Measurements from ENCODE around the gene ITGAD. TPM values are rescaled to one million over a fixed set of nuclear protein-coding genes. Genes with fewer than 3 reads are reported as not detected.
"Not testable (repeated sequence)": the region's sequence is repeated elsewhere in the genome, so short reads cannot be mapped to it uniquely, and the experiment has no call there.

The ITGAD gene
- total RNA-seq, 1 donor = not detected

DNA sequence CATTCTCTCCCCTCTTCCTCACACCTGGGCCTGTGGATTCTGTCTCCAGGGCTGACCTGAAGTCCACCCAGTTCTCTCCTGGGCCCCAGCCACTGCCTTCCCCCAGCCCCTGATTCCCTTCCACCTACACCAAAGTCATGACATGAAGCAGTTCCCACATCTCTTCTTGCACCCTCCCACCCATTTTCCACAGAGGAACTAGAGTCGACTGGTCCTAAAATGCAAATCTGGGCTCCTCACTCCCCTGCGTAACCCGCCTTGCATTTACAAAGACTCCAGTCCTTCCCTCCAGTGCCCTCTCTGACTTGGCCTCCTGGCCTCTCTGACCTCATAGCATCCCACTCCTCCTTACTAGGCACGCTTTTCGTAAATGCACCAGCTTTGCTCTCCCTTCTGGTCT is 20.2 kb downstream of the ITGAD start:
- no peak for DNase-seq (ENCODE audit: insufficient read length, low spot score, missing footprints)
- H3K4me2 ChIP-seq (ENCODE audit: insufficient read depth, low read length) = no peak overlapping the region
- no peaks in the 10 kb centered on the region for H4K20me1 ChIP-seq (ENCODE audit: insufficient read depth, low read length)
- H3K4me1 ChIP-seq (ENCODE audit: insufficient read depth, low read length) = no peaks in the 10 kb centered on the region
- no peaks in the 10 kb centered on the region for H3K36me3 ChIP-seq (ENCODE audit: insufficient read depth, low read length)
- H3K79me2 ChIP-seq (ENCODE audit: insufficient read depth, low read length) = no peaks in the 10 kb centered on the region
- TF ChIP-seq, protein P1, sequence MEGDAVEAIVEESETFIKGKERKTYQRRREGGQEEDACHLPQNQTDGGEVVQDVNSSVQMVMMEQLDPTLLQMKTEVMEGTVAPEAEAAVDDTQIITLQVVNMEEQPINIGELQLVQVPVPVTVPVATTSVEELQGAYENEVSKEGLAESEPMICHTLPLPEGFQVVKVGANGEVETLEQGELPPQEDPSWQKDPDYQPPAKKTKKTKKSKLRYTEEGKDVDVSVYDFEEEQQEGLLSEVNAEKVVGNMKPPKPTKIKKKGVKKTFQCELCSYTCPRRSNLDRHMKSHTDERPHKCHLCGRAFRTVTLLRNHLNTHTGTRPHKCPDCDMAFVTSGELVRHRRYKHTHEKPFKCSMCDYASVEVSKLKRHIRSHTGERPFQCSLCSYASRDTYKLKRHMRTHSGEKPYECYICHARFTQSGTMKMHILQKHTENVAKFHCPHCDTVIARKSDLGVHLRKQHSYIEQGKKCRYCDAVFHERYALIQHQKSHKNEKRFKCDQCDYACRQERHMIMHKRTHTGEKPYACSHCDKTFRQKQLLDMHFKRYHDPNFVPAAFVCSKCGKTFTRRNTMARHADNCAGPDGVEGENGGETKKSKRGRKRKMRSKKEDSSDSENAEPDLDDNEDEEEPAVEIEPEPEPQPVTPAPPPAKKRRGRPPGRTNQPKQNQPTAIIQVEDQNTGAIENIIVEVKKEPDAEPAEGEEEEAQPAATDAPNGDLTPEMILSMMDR (IDR thresholded peaks at IDR 0.05; ENCODE audit: extremely low read depth, low read depth, low read length) = no peak
- no peaks in the 10 kb centered on the region for H3K9me3 ChIP-seq (ENCODE audit: low read depth, low read length)
- H3K27ac ChIP-seq (ENCODE audit: low read depth, low read length) = no peak overlapping the region
- H3K4me3 ChIP-seq (ENCODE audit: insufficient read depth, low read length) = no peak overlapping the region
- peaks cover 6% of the 10 kb centered on the region for H3K27me3 ChIP-seq (ENCODE audit: insufficient read depth, low read length)
- H2AFZ ChIP-seq (ENCODE audit: low read length) = no peak overlapping the region

DNA sequence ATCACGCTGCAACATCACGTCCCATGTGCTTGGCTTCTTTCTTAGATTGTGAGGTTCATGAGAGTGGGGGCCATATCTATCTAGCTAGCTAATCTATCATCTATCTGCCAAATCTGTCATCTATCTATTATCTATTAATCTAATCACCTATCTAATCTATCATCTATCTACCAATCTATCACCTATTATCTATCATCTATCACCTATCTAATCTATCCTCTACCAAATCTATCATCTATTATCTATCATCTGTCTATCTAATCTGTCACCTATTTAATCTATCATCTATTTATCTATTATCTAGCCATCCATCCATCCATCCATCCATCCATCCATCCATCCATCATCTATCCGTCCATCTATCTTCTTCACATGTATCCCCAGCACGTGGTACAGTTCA is 20.8 kb downstream of the ITGAD start:
- Histone ChIP-seq H3K27ac (ENCODE audit: low read depth, low read length) (no peak overlapping the region), H3K27me3 (ENCODE audit: insufficient read depth, low read length) (peaks cover 6% of the 10 kb centered on the region), H3K36me3 (ENCODE audit: insufficient read depth, low read length) (no peaks in the 10 kb centered on the region), H3K4me2 (ENCODE audit: insufficient read depth, low read length) (no peak overlapping the region), H3K4me1 (ENCODE audit: insufficient read depth, low read length) (no peaks in the 10 kb centered on the region), H3K79me2 (ENCODE audit: insufficient read depth, low read length) (no peaks in the 10 kb centered on the region), H2AFZ (ENCODE audit: low read length) (no peak overlapping the region), H3K9me3 (ENCODE audit: low read depth, low read length) (no peaks in the 10 kb centered on the region), H4K20me1 (ENCODE audit: insufficient read depth, low read length) (no peaks in the 10 kb centered on the region), H3K4me3 (ENCODE audit: insufficient read depth, low read length) (no peak overlapping the region)
- DNase-seq (ENCODE audit: insufficient read length, low spot score, missing footprints) = no peak
- TF ChIP-seq, protein P1 (IDR thresholded peaks at IDR 0.05; ENCODE audit: extremely low read depth, low read depth, low read length) = no peak

- Histone ChIP-seq H3K79me2 (ENCODE audit: insufficient read depth, low read length) (no peaks in the 10 kb centered on the region), H3K4me3 (ENCODE audit: insufficient read depth, low read length) (no peak overlapping the region), H3K4me2 (ENCODE audit: insufficient read depth, low read length) (no peak overlapping the region), H3K9me3 (ENCODE audit: low read depth, low read length) (no peaks in the 10 kb centered on the region), H4K20me1 (ENCODE audit: insufficient read depth, low read length) (no peaks in the 10 kb centered on the region), H3K36me3 (ENCODE audit: insufficient read depth, low read length) (no peaks in the 10 kb centered on the region), H3K27ac (ENCODE audit: low read depth, low read length) (no peak overlapping the region), H2AFZ (ENCODE audit: low read length) (no peak overlapping the region), H3K27me3 (ENCODE audit: insufficient read depth, low read length) (peaks cover 6% of the 10 kb centered on the region), H3K4me1 (ENCODE audit: insufficient read depth, low read length) (no peaks in the 10 kb centered on the region)
- TF ChIP-seq, protein P1 (IDR thresholded peaks at IDR 0.05; ENCODE audit: extremely low read depth, low read depth, low read length) = no peak
- DNase-seq (ENCODE audit: insufficient read length, low spot score, missing footprints) = no peak
These were observed 21.6 kb downstream of the ITGAD start for GRCh38 chr16:31414706-31415105.

DNA sequence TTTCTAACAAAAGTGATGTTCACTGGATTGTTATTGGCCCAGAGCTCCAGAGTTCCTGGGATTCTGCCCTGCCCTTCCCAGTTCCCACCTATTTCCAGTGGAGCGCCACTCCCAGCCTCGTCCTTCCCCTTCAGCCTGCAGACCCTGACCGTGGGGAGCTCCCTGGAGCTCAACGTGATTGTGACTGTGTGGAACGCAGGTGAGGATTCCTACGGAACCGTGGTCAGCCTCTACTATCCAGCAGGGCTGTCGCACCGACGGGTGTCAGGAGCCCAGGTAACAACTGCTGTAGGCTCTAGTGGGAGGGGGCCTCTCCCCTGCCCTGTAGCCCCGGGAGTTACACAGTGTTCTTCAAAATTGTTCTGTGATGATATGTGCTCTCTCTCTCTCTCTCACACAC is 23.2 kb downstream of the ITGAD start:
- Histone ChIP-seq H3K4me1 (ENCODE audit: insufficient read depth, low read length) (no peaks in the 10 kb centered on the region), H4K20me1 (ENCODE audit: insufficient read depth, low read length) (no peaks in the 10 kb centered on the region)
- TF ChIP-seq, protein P1 (IDR thresholded peaks at IDR 0.05; ENCODE audit: extremely low read depth, low read depth, low read length) = no peak

GRCh38 chr16:31417036-31417435 is 23.9 kb downstream of the ITGAD start:
- not testable (repeated sequence) for H4K20me1 ChIP-seq (ENCODE audit: insufficient read depth, low read length); DNase-seq (ENCODE audit: insufficient read length, low spot score, missing footprints); H3K4me1 ChIP-seq (ENCODE audit: insufficient read depth, low read length); H3K27ac ChIP-seq (ENCODE audit: low read depth, low read length); H3K9me3 ChIP-seq (ENCODE audit: low read depth, low read length); H3K4me3 ChIP-seq (ENCODE audit: insufficient read depth, low read length); H3K4me2 ChIP-seq (ENCODE audit: insufficient read depth, low read length); H3K27me3 ChIP-seq (ENCODE audit: insufficient read depth, low read length); H3K36me3 ChIP-seq (ENCODE audit: insufficient read depth, low read length); H2AFZ ChIP-seq (ENCODE audit: low read length); H3K79me2 ChIP-seq (ENCODE audit: insufficient read depth, low read length)

More for the DNA sequence above, 23.2 kb downstream of the ITGAD start:
- no peak overlapping the region for H2AFZ ChIP-seq (ENCODE audit: low read length)
- no peak overlapping the region for H3K27ac ChIP-seq (ENCODE audit: low read depth, low read length)
- peaks cover 10% of the 10 kb centered on the region for H3K27me3 ChIP-seq (ENCODE audit: insufficient read depth, low read length)
- no peaks in the 10 kb centered on the region for H3K79me2 ChIP-seq (ENCODE audit: insufficient read depth, low read length)
- DNase-seq (ENCODE audit: insufficient read length, low spot score, missing footprints) = no peak
- H3K36me3 ChIP-seq (ENCODE audit: insufficient read depth, low read length) = no peaks in the 10 kb centered on the region
- no peak overlapping the region for H3K4me3 ChIP-seq (ENCODE audit: insufficient read depth, low read length)
- no peak overlapping the region for H3K4me2 ChIP-seq (ENCODE audit: insufficient read depth, low read length)
- no peaks in the 10 kb centered on the region for H3K9me3 ChIP-seq (ENCODE audit: low read depth, low read length)
